HEK293T (cell line): Measurements from ENCODE around the gene BLCAP.

Source experiments
- HDGF ChIP-seq: fragments of 450-650 bp; IDR thresholded peaks from 2 replicates; pipeline ENCODE4 v1.6.1; 2017; ENCODE audit warnings: antibody characterized with exemption, borderline replicate concordance
- L3MBTL2 ChIP-seq: fragments of 450-650 bp; conservative IDR thresholded peaks from 2 replicates; pipeline ENCODE4 v1.6.1; 2016; ENCODE audit warnings: mild to moderate bottlenecking

- TF ChIP-seq HDGF (no peak), L3MBTL2 (no peak)
These were observed 54.3 kb downstream of the BLCAP start for GRCh38 chr20:37473249-37474000.
